ENCODE measurements around the gene NKX2-3.

DNA sequence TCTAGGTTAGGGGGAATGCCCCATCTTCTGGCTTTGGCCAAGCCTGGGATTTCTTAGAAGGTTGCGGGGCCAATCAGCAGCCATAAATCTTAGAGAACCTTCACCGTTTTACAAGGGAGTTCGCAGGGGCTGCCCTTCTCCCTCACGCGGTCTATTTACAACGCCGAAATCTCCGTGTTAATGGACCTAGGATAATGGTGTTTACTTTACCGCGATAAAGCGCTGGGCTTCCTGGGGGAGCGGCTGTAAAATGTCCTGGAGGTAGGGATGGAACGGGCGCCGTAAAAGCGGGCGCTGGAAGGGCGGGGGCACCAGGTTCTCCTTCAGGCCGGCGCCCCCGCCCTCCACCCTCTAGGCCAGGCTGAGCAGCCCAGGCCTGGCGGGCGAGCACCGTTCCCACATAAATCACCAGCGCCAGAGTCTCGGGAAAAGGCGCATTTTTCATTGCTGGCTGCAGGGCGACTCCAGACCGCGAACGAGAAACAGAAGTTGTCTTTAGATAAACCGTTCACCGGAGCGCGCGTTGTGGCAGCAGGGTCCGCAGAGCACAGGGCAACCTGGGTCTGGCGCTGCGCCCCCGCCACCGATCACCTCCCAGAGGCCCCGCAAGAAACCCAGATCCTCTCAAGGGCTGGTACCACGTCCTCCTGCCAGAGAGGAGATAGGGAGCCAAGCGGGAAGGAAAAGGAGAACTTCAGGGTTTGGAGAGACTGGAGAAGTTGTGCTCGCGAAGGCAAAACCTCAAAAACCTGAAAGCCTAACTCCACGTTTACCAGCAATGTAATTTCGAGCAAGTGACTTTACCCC, 12.5 kb upstream of the NKX2-3 start:
- TF ChIP-seq, protein P1, sequence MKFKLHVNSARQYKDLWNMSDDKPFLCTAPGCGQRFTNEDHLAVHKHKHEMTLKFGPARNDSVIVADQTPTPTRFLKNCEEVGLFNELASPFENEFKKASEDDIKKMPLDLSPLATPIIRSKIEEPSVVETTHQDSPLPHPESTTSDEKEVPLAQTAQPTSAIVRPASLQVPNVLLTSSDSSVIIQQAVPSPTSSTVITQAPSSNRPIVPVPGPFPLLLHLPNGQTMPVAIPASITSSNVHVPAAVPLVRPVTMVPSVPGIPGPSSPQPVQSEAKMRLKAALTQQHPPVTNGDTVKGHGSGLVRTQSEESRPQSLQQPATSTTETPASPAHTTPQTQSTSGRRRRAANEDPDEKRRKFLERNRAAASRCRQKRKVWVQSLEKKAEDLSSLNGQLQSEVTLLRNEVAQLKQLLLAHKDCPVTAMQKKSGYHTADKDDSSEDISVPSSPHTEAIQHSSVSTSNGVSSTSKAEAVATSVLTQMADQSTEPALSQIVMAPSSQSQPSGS (tag by site-specific recombination; IDR thresholded peaks at IDR 0.05; ENCODE audit: low read depth): peak; percentile 20; the same call in 1 of the 2 replicates
- TF ChIP-seq BCL11B (tag by site-specific recombination; IDR thresholded peaks at IDR 0.05; ENCODE audit: low read depth): peak; percentile 45; the same call in 1 of the 2 replicates
- TF ChIP-seq, protein P2, sequence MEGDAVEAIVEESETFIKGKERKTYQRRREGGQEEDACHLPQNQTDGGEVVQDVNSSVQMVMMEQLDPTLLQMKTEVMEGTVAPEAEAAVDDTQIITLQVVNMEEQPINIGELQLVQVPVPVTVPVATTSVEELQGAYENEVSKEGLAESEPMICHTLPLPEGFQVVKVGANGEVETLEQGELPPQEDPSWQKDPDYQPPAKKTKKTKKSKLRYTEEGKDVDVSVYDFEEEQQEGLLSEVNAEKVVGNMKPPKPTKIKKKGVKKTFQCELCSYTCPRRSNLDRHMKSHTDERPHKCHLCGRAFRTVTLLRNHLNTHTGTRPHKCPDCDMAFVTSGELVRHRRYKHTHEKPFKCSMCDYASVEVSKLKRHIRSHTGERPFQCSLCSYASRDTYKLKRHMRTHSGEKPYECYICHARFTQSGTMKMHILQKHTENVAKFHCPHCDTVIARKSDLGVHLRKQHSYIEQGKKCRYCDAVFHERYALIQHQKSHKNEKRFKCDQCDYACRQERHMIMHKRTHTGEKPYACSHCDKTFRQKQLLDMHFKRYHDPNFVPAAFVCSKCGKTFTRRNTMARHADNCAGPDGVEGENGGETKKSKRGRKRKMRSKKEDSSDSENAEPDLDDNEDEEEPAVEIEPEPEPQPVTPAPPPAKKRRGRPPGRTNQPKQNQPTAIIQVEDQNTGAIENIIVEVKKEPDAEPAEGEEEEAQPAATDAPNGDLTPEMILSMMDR (tag by site-specific recombination; IDR thresholded peaks at IDR 0.05): peak; percentile 67; the same call in 1 of the 2 replicates
- peak; percentile 80 for TF ChIP-seq ZFP69B (tag by site-specific recombination; IDR thresholded peaks at IDR 0.05)
- peak; percentile 29; the same call in 1 of the 2 replicates for TF ChIP-seq SP3 (tag by site-specific recombination; IDR thresholded peaks at IDR 0.05)
- no peak for TF ChIP-seq ZNF626 (tag by site-specific recombination; IDR thresholded peaks at IDR 0.05)
- peak; percentile 78 for TF ChIP-seq ZNF76 (tag by site-specific recombination; IDR thresholded peaks at IDR 0.05; ENCODE audit: borderline replicate concordance, low read depth)
